A172 (cell line): ENCODE measurements around the gene TCF12. TPM values are rescaled to one million over a fixed set of nuclear protein-coding genes. Genes with fewer than 3 reads are reported as not detected.
"Not testable (repeated sequence)": the region's sequence is repeated elsewhere in the genome, so short reads cannot be mapped to it uniquely, and the experiment has no call there.

Experiments used
- DNase-seq: peaks from one replicate; pipeline ENCODE4 v3.0.0-alpha.2; 2015; ENCODE audit warnings: low spot score
- total RNA-seq: library from RNA; depleted of rRNA; stranded (reverse); fragments of >200 nt; shearing (Covaris generic); gene quantifications from 2 replicates; pipeline ENCODE4 v1.2.3, GENCODE V29; 2014

TCF12 gene
- total RNA-seq, 1 experiment from 2014 or later = 133 TPM

- DNase-seq = no peak
These were observed 60.6 kb downstream of the TCF12 start for GRCh38 chr15:56978898-56979662.

GRCh38 chr15:56980473-56980872 lies 62.0 kb downstream of the TCF12 start:
- no peak for DNase-seq

- no peak for DNase-seq
These were observed 62.7 kb downstream of the TCF12 start for GRCh38 chr15:56981160-56981559.

DNA sequence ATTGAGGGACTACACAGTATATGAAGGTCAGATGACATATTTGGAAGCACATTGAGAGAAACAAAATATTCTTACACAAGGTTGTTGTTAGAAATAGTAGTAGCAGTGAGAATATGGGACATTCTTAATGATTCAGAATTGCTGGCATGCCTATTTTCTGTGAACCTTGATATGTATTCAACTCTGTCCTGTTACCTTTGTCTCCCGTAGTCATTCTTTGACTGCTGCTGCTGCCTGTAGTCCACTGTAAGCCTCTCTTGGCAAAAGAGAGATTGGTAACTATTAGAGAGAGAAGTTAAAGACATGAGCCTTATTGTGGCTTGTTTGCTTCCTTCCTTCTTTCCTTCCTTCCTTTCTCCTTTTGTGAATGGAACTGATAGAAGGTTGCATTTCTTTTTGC lies 64.5 kb downstream of the TCF12 start:
- DNase-seq = no peak

GRCh38 chr15:56984681-56985481 lies 66.4 kb downstream of the TCF12 start:
- DNase-seq = peak; percentile 3

- DNase-seq = no peak
These were observed 67.4 kb downstream of the TCF12 start for GRCh38 chr15:56985856-56986255.

DNA sequence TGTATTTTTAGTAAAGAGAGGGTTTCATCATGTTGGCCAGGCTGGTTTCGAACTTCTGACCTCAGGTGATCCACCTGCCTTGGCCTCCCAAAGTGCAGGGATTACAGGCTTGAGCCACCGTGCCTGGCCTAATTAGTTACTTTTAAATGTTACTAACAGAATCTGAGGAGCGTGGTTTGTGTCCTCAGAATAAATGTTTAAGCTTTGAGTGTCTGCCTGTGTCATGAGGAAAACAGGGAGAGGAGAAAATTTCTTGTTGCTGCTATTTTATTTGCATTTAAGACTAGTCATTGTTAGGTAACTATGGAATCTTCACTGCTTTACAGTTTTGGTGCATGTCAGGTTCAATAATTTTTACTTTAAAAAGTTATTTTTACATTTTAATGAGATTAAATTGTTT lies 68.8 kb downstream of the TCF12 start:
- DNase-seq = no peak

GRCh38 chr15:56988219-56988618 lies 69.8 kb downstream of the TCF12 start:
- no peak for DNase-seq

DNA sequence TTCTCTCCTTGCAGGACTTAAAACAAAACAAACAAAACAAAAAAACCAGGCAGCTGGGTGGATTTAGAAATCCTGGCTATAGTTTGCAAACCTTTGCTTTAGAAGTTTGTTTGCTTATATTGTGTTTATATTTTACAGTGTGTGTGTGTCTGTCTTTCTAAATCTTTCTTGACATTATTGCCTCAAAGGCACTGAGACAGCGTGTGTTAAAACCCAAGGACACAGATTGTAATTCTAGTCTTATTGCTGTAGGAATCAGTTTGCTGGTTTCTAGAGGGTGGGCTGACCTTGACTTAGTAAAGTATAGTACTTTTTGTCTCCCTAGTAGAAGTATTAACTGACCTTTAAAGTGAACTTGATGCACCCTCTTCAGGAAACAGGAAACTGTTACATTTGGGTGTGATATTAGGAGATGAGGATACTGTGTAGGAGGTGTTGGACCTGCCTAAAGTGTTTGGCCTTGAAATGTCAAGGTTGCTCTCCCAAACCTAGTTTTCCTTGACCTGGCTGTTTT lies 71.0 kb downstream of the TCF12 start:
- no peak for DNase-seq

- no peak for DNase-seq
These were observed 72.6 kb downstream of the TCF12 start for GRCh38 chr15:56991017-56991416.

GRCh38 chr15:56992725-56993124 lies 74.3 kb downstream of the TCF12 start:
- no peak for DNase-seq

DNA sequence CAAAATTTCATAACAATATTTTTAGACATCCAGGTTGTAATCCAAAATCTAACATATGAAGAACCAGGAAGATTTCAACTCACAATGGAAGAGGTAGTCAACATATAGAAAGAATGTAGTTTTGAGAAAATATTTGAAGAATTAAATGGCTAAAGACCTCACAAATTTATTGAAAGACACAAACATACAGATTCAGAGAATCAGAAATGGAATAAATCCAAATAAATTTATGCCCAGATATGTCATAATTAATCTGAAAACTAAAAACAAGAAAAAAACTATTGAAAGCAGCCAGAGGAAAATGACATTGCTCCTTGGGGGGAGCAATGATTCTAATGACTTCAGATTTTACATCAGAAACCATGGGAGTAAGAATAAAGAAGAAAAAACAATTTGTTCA lies 75.8 kb downstream of the TCF12 start:
- no peak for DNase-seq

- DNase-seq = no peak
These were observed 77.6 kb downstream of the TCF12 start for GRCh38 chr15:56996093-56996492.

GRCh38 chr15:56996746-56997470 lies 78.5 kb downstream of the TCF12 start:
- DNase-seq = no peak

DNA sequence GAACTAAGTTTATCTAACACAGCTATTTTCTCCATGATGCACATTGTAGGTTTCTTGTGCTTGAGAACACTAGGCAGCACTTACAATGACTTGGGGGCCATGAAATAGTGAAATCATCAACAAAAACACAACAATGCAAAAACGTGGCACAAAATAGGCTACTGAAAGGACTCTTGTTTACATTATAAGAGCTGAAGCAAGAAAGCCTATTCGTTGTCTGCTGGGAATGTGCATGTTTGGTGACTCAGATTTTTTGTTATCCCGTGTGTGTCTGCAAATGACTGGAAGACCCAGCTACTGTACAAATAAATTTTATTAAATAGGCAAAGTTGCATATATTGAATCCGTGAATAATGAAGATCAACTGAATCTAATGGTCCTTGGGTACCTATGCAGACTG lies 85.0 kb downstream of the TCF12 start:
- DNase-seq = peak; percentile 46

DNA sequence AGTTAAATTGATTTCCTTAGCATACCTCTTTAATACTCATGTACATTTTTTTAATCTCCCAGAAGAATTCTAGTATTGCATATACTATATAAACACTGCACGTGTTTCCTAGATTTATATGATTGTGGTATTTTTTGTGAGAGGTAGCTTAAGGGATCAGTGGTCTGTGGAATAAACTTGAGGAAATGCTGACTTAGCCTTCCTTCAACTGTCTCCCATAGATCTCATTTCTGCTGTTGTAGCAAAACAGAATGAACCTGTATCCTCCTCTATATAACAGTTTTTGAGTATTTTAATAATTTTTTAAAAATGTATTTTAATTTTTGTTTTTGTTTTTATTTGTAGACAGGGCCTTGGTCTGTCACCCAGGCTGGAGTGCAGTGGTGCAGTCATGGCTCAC lies 86.8 kb downstream of the TCF12 start:
- DNase-seq = no peak

DNA sequence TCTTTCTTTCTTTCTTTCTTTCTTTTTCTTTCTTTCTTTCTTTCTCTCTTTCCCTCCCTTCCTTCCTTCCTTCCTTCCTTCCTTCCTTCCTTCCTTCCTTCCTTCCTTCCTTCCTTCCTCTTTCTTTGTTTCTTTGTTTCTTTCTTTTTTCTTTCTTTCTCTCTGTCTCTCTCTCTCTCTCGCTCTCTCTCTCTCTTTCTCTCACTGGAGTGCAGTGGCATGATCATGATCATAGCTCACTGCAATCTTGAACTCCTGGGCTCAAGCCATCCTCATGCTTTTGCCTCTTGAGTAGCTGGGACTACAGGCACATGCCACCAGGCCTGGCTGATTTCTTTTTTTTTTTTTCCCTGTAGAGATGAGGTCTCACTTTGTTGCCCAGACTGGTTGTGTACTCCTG lies 89.4 kb downstream of the TCF12 start:
- DNase-seq = not testable (repeated sequence)

DNA sequence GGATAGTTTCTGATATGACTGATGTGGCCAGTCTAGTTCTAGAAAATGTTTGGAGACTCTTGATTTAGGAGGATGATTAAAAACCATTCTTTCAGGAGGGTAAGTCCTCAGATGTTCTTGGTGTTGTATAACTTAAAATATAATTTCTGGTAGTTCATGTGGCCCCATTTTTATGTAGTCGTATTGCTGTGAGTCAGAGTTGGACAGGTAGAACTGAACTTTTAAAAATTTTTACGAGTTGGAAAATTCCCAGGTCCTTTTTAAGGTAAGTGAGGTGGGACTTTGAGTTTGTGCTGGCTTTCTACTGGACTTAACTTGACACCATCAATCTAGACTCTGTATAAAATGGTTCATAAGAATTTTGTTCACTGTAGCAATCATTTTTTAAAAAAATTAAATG lies 92.3 kb downstream of the TCF12 start:
- no peak for DNase-seq

DNA sequence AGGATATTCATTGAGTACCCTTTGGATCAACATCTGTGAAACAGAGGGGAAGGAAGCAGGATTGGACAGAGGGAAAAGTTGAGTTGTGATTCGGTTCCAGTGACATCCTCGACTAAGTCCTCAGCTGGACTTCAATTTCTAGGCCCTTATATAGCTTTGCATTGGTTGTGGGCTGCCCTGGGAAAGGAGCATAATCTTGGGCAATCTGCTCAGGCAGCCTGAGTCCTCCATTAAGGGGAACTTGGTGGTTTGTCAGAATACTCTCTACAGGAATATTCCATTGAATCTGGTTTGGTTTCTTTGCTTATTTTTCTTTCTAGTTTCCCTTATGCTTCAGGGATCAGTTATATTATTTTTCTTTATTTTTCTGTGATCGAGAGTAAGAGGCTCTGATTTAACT lies 94.1 kb downstream of the TCF12 start:
- DNase-seq = no peak

DNA sequence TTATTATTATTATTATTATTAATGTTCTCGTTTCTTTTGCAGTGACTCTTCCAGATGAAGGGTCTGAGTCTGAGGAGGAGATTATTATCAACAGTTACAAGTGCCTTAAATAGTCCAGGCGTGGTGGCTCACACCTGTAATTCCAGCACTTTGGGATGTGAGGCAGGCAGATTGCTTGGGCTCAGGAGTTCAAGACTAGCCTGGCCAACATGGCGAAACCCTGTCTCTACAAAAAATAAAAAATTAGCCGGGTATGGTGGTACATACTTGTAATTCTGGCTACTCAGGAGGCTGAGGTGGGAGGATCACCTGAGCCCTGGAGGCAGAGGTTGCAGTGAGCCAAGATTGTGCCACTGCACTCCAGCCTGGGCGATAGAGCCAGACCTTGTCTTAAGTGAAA lies 96.5 kb downstream of the TCF12 start:
- DNase-seq = not testable (repeated sequence)

- DNase-seq = no peak
These were observed 96.9 kb downstream of the TCF12 start for GRCh38 chr15:57015360-57015759.

DNA sequence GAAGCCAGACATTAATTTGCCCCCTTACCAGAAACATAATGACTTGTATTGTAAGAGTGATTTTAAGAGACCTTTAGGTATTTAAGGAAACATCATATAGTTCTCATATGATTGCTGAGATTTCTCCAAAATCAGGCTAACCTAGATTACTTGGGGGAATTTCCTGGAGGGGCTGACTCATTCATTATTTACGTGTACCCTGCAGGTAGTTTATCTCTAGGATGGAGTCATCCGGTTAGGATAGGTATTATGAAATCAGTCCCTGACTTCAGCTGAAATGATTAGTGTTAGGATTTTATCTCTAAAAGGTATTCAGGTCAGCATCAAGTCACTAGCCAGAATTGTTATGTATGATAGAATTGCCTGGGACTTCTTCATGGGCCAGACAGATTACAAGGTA lies 97.5 kb downstream of the TCF12 start:
- peak; percentile 17 for DNase-seq
